GM21381 (cell line): ENCODE results near the gene SERPINA1.
"Not testable (repeated sequence)": the region's sequence is repeated elsewhere in the genome, so short reads cannot be mapped to it uniquely, and the experiment has no call there.

Experiments used
- ATAC-seq: cut with Tn5 transposase; IDR thresholded peaks from one replicate; pipeline ENCODE4 v1.9.1; 2021; ENCODE audit warnings: mild to moderate bottlenecking, moderate library complexity; ENCODE audit not compliant: unreplicated experiment

Gene SERPINA1

GRCh38 chr14:94372021-94372605 is 16.3 kb downstream of the SERPINA1 start:
- no peak for ATAC-seq

GRCh38 chr14:94370524-94370910 is 17.9 kb downstream of the SERPINA1 start:
- no peak for ATAC-seq

GRCh38 chr14:94369766-94370523 is 18.5 kb downstream of the SERPINA1 start:
- ATAC-seq = not testable (repeated sequence)

GRCh38 chr14:94368956-94369355 is 19.4 kb downstream of the SERPINA1 start:
- no peak for ATAC-seq

DNA sequence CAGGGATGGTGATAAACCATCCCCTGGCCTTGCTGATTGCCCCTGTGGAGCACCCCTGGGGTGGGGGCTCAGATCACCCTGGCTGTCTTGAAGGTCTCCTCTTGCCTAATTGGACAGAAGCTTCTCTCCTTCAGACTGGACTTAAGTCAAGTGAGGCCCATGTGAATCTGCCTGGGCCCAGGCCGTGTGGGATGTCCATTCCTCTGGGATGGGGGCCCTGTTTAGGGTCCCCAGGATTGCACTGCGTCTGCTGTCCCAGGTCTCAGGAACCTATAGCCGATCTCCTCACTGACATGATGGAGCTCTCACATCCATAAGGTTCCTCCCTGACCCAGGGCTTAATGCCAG is 20.2 kb downstream of the SERPINA1 start:
- ATAC-seq = no peak

GRCh38 chr14:94367347-94368242 is 20.8 kb downstream of the SERPINA1 start:
- ATAC-seq = no peak

- no peak for ATAC-seq
Observed at GRCh38 chr14:94366146-94366915, 22.1 kb downstream of the SERPINA1 start, which contains the start of gene SERPINA2. SERPINA2 (minus strand) TSS chr14:94366698.

DNA sequence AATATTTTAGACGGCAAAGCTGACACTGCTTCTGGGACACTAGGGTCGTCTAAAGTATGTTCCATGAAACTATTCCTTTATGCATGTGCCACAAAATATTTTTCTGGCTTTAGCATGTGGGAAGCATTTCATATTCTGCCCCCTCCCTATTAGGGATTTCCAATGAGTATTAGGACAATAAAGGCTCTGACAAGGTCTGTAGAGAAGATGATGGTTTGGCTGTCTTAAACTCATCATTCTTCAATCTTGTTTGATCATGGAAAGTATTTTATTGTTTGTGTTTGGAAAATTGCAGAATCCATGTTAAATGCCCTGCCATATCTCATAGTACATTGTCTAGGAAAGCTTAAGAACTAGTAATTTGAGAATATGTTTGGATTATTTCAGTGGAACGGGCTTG is 22.8 kb downstream of the SERPINA1 start:
- no peak for ATAC-seq

DNA sequence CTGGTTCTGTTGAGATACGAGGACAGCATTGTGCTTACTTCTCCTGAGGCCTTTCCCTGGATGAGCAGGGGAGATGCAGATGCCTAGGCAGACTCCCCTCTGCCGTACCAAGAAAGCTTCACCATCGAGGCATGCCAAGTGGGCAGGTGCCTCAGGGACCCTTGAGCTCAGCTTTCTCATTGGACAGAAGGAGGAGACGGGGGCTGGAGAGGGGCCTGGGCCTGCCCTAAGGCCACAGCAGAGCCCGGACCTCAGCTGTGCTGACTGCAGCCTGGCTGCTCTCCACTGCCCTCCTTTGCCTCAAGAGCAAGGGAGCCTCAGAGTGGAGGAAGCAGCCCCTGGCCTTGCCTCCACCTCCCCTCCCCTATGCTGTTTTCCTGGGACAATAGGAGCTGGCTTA is 23.4 kb downstream of the SERPINA1 start:
- ATAC-seq = no peak

GRCh38 chr14:94364037-94364436 is 24.4 kb downstream of the SERPINA1 start:
- ATAC-seq = no peak

DNA sequence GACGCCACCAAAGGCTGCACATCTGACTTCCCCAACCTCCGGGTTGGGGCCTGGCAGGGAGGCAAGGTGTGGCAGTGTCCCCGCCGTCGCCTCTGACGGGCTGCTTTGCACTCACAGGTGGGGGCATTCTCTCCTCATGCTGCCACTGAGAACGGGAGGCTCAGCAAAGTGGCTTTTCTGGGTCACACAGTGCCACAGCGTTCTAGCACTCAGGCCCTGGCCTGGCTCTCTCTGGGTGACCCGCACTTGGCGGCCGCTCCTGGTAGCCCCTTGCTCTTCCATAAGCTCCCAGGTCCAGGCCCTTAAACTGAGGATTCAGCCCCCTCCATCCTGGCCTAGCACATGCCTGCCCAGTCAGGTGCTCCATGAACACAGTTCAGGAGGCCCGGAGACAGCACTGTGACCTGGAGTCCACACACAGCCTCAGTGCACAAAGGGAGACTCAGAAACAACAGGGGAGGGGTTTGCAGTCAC is 25.2 kb downstream of the SERPINA1 start:
- no peak for ATAC-seq

DNA sequence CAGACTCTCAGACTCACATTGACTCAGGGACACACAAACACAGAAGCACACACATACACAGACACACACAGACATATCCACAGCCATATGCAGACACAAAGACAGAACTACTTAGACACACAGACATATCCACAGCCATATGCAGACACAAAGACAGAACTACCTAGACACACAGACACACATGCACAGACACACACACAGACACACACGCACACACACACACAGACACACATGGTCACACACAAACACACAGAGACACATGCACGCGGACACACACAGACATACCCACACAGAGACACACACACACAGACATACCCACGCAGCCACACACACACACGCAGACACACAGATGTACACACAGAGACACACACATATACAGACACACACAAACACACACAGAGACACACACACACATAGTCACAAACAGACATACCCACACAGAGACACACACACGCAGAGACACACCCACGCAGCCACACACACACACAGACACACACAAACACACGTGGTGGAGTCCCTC is 25.7 kb downstream of the SERPINA1 start:
- ATAC-seq = no peak

- no peak for ATAC-seq
Observed at GRCh38 chr14:94361682-94362081, 26.7 kb downstream of the SERPINA1 start.

DNA sequence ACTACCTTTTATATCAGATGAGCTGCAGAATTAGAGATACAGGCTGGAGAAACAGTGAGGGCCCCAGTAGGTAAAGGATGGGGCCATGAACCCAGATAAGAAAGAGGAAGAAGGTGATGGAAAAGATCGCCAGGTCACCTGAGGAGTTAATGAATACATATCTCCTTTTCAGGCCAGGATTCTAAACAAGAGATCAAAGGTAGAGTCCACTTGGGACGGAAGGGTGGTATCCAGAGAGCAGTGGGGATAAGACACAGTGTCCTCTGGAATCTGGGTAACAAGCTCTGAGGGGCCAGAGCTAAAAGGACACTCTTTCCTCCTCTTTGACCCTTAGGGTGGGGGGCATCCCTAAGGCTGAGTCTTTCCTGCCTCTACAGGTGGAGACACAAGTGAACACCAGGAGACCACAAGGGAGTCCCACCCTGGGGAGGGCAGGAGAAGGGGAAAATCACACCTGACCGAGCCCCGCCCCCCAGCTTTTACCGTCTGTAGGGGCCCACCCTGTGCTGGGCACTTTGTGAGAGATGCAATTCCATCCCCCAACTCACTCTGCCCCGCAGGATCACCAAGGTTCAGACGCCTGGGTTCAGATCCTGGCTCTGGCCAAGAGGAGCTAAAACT is 27.3 kb downstream of the SERPINA1 start:
- ATAC-seq = no peak

DNA sequence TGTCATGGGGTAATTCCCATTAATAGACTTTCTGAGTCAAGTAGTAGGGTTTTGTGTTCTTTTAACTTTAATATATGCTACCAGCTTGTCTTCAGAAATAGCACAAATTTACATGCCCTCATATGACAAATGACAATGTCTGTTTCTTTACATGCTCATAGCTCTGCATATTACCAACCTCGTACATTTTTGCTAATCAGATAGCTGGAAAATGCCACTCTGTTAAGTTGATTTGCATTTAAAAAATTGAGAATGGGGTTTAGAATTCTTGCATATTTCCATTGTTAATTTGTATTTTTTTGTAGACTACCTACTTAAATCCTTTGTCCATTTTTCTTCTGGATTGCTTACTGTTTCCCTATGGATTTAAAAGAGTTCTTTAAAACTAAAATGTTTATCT is 31.2 kb downstream of the SERPINA1 start:
- no peak for ATAC-seq

- no peak for ATAC-seq
Observed at GRCh38 chr14:94356379-94357056, 31.9 kb downstream of the SERPINA1 start.

GRCh38 chr14:94355191-94355794 is 33.1 kb downstream of the SERPINA1 start:
- no peak for ATAC-seq

GRCh38 chr14:94354638-94355185 is 33.7 kb downstream of the SERPINA1 start:
- ATAC-seq = no peak

GRCh38 chr14:94354190-94354589 is 34.2 kb downstream of the SERPINA1 start:
- not testable (repeated sequence) for ATAC-seq
